IPS-NIHi7 (cell line): ENCODE data around the gene THRB.
A peak's percentile ranks its signal among the peaks of the same experiment; 100 is the strongest.

ENCODE experiments used
- DNase-seq: peaks from one replicate; pipeline ENCODE4 v3.0.0; 2012; ENCODE audit warnings: mixed read lengths; ENCODE audit errors: extremely low spot score

THRB gene

DNA sequence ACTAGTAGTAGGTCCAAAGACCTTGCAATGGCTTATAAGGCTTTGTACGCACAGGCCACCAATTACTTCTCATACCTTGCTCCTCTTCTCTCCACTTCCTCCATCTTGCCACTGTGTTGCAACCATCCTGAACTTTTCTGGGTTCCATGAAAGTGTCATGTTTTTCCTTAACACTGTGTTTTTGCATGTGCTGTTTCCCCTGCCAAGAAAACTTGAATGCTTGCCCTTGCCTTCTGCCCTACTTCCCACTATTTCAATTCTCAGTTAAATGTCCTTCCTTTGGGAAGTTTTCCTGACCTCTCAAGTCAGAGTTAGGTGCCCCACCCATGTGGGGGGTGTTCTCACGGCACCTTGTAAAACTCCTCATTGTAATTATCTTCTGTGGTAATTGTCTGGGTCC lies 182.8 kb downstream of the THRB start:
- no peak for DNase-seq

DNA sequence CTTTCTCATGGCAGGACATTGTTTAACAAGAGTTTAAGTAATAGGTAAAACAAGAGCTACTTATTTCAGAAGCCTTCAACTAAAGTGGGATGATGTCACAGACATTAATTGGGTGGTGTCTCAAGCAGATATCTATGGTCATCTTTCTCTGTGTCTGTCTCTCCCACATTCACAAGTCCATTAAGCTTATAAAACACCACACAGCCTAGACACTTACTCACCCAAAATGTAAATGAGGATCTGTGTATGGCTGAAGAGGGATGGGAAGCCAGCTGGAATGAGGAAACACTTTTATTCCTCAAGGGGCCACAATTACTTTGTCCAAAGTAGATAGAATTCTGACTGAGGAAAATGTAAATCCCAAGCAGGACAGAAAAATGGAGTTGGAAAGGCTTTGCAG lies 183.8 kb downstream of the THRB start:
- DNase-seq: no peak

DNA sequence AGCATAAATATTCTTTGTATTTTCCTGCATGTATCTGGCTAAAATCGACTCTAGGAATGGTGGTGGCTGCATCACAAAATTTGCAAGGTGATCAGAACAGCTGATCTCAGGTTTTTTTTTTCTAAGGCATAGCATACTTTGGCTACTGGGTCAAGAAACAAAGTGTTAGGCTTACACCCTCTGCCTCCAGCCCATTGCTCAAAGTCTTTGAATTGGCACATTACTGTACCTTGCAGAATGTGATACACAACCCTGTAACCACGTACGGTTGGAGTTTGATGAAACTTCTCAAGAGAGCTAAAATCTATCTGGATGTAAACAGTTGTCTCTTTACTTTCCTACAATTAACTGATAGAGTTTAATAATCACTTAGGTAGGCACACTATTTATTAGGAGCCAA lies 188.1 kb downstream of the THRB start:
- DNase-seq: no peak

DNA sequence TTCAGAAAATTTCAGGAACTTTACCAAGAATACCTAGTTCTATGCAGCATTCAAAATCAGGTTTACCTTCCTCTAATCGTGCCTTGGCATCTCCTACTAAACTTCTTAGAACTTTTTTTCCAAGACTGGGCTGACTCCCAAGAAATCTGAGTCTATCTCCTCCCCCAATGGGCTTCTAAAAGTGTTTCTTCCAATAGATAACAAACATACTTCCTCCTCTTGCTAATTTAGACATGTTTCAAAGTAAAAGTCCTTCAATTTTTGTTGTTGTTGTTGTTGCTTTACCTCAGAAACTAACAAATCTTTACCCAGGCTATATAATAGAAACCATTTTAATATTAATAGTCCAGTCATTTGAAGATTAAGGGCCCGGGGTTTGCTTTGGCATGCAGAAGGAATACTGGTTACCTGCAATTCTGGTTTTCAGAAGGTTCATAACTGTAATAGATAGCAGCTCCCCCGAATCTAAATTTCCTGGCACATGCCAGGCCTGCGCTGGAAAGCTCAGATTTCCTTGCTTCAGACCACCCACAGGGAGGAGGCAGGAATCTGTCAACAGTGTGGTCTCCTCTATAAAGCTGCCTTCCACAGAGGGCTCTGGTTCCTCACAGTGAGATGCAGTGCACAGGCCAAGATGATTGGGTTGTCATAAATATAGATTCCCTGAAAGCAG lies 188.7 kb downstream of the THRB start:
- peak; percentile 68 for DNase-seq

DNA sequence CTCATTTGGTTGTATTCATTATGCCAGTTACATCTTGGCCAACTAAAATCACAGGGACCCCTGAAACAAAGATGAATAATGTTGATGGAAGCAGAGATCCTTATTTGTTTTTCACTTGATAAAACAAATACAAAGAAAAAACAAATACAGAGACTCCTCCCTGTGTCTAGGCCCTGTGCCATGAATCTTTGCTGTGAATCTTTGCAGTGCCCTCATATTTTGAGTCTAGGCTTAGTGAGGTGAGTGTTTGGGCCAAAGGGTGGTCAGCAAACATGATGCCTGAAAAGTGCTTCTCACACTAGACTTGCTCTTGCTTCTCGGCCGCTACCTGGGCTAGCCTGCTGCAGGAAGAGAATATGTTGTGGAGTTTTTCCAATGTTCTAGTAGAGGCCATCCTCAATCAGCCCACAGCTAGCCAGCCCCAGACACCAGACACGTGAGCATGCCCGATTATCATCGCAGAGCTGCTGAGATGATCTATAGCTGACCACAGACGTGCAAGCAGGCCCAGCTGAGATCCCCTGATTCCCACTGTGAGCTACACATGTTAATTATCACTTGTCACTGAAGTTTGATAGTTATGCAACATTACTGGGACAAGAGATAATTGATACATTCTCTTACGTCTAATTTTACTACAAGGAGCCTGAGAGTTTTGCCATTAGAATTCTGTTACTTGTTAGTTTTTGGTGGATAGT lies 191.4 kb downstream of the THRB start:
- DNase-seq: no peak

DNA sequence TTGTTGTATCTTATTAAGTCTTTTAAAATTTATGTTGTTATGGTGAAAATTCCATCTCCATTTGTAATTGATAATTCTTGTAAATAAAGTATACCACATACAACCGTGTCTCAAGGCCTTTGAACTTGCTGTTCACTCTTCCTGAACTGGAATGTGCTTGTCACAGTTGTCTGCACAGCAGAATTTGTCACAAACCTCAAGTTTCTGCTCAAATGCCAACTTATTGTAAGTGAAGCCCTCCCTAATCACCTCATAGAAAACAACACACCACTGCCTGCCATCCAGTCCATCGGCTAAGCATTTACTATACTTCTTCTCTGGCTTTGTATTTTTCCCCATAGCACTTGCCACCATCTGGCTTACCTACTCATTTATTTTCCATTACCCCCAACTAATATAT lies 192.3 kb downstream of the THRB start:
- no peak for DNase-seq

DNA sequence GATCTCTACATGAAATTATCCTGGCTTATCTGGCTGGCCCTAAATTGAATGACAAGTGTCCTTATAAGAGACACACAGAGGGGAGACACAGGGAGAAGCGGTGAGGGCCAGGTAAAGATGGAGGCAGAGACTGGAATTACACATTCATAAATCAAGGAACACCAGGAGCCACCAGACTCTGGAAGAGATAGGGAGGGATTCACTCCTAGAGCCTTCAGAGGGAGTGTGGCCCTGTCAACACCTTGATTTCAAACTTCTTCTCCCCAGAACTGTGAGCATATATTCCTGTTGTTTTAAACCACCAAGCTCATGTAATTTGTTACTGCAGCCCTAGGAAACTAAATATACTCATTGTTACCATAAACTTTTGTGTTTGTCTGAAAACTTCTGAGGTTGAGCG lies 193.7 kb downstream of the THRB start:
- no peak for DNase-seq

DNA sequence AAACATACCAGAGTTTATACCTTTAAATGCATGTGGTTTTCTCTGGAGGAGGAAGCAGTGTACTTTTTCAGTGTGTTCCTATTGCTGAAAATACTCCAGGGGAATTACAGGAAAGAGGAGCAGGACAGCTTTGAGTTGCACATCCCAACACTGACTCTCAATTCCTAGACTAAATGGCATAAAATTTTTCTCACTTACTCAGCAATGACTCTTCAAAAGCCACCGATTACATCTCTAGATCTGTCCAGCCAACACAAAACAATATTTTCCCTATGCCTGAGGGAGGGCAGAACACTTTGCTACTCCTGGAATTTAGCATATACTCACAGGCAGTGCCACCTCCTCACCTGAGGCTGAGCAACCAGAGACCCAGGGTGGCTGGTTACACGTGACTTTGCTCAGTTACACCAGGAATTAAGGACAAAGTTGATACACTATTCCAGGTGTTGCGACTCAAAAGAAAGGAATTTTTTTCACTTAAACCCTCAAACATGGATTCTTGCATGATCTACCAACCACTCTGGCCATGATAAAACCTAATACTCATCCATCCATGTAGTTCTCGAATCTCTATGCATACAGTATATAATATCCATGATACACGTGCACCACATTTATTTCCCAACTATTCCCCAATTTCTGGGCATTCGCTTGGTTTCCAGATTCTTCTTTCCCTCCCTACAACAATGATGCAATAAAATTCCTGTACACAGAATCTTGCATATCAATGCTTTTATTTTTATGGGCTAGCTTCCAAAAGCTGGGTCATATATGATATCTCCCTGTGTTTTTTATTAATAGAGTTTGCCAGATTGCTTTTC lies 194.6 kb downstream of the THRB start:
- DNase-seq: no peak

DNA sequence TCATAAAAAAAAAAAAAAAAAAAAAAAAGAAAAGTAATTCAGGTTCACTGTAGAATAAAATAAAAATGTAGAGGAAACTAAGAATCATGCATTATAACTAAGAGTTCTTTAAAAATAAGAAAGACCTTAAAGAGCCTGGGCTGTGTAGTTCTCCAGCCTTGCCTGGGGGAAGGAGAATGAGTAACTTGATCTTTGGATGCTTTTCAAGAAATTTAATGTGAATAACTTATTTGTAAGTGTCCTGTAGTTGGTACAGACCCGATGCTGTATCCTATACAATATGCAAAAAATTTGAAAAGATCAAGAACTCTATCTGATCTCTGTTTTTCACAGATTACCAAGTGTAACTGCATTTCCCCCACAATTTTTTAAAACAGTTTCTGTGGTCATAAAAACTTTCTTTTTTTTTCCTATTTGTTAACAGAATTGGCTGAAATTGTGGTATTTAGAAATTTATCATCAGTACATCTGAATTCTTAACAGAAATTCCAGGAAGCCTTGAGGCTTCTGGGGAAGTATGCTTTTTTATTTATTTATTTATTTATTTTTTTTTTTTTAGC lies 195.3 kb downstream of the THRB start:
- no peak for DNase-seq

DNA sequence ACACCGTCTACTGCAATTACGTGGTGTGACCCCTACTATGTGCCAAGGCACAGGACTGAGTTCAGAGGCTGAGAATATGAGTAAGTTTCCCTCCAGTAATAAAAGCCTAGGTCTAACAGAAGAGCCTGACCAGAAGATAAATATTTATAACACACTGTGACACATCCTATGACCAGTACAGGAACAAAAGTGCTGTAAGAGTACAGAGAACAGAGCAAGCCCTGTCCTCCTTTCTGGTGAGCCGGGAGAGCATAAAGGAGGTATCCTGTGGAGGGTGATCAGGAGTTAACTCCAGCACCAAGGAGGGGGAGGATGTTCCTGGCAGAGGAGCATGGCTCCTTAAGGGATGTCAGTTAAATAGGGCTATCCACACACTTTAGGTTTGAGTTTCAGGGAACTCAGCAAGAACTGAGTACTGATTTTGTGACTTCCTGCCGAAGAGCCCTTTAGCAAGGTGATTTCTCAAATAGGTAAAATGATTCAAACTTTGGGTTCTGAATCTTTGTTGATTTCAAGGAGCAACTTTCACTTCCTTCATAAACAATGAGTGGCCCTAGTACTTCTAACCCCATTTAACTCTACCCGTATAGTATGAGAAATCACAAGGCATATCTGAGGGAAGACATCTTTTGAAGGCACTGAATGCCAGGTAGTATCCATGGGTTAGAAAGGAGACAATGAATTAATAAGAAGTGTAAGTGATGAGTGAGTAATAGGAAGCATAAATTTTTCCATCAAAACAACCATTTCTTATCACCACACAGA lies 198.0 kb downstream of the THRB start:
- peak; percentile 32 for DNase-seq

DNA sequence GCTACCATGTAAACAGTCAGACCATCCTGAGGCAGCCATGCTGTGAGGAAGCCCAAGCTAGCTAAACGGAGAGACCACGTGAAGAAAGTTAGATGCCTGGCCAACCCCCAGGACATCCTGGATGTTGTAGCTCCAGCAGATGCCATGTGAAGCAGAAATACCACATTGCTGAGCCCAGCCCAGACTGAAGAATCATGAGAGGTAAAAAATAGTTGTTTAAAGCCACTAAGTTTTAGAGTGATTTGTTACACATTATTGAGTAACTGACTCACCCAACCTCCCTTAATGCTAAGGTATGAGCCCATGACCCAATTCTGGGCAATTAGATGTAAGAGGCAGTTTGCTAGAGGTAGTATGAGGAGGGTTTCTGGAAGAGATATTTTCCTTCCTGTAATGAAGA lies 200.5 kb downstream of the THRB start:
- no peak for DNase-seq

DNA sequence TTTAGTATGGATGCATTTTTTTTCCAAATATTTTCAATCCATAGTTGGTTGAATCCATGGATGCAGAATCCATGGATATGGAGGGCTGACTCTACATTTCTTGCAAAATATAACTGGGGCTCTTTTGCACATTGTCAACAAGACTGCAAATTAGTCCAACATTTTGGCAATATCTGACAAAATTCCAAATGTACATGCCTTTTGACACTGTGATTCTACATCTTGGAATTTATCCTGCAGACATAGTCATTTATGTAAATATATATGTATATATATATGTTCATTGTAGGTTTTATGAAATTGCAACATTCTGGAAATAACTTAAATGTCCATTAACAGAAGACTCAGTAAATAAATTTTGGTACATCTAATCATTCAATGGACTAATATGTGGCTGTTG lies 203.0 kb downstream of the THRB start:
- no peak for DNase-seq

DNA sequence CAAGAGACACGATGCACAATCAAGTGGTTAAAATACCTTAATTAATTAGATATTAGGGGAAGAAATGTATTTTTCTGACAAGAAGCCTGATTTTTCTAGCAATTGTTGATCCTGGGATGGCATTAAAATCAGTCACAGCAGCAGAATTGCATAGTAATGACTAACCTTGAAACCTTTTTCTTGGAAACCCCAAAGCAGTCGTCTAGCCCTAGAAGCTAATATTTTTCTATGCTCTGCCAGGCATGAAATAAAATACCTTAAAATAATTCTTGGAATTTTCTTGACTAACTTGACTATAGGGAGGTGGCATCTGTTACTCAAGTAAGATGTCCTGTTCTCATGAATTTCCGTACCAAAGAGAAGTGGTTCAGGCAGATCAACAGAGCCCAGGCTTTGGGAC lies 204.1 kb downstream of the THRB start:
- DNase-seq: no peak

DNA sequence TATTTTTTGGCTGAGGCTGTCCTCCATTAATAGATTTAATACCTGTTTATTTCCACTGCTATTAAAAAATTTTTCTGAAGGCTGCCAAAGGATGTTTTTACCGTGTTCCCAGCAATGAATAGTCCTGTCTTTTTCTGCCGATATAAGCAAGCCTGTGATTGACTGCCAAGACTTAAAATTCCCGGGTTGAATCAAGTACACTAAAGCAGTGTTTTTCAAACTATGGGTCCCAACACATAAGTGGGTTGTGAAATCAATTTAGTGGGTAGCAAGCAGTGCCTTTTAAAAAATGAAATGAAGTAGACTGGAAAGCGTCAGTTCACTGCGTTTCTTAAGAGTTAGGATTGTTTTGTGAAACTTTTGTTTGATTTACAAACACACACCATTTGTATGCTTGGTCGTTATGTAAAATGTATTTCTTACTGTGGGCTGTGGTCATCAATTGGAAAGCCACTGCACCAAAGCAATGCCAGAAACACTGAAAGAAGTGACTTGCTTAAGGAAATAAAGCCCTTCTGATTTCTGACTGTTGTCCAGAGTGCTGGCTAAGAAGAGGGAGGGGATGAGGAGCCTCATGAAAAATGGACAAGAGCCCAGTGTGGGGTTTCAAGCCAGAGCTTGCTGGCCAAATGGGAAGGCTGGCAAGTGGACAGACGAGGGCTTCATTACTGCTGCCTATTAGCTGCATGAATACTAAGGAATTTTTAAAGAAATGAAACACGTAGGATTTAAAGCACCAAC lies 206.0 kb downstream of the THRB start:
- DNase-seq: no peak

DNA sequence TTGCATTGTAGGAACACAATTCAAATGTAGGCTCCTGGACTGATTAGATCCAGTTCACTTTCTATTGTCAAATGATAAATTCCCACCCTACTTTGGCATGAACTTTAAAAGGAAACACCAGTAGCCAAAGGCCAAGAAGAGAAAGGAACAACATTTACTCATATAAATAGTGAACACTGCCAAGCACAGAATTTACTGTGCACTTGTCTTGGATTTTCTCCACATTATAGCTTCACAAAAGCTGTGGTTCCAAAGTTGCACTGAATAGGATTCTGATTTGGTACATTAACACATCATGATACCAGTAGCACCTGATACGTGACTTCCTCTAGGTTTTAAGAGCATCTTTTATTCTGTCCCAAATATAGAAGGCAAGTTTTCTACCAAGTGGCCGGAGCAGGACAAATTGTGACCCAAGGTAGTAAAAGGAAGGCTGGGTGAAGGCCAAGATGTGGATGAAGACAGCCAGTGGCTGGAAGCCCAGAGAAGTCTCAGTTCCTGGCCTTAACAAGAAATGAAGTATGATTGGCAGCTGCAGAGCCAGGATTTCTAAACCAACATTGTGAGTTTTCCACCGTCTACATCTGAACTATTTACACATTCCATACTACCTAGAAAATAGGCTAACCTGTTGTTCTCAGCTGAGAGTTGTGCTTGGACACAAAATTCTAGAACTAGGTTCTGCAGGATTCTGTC lies 206.7 kb downstream of the THRB start:
- DNase-seq: no peak

DNA sequence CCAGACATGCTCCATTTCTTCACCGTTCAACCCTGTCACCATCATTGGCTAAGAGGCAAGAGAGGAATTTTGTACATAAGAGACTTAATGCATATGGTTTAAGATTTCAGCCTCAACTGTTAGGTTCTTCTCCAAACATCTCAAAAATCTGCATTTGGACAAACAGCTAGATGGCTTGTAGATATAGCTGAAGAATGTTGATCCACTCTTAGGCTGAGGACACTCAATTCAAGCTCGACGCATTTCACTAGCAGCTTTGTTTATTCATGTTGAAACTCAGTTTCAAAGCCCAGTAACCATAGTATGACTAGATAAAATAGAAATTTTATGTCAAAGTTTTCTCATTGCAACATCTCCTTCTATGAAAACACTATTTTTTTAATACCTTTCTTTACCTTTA lies 208.2 kb downstream of the THRB start:
- no peak for DNase-seq

DNA sequence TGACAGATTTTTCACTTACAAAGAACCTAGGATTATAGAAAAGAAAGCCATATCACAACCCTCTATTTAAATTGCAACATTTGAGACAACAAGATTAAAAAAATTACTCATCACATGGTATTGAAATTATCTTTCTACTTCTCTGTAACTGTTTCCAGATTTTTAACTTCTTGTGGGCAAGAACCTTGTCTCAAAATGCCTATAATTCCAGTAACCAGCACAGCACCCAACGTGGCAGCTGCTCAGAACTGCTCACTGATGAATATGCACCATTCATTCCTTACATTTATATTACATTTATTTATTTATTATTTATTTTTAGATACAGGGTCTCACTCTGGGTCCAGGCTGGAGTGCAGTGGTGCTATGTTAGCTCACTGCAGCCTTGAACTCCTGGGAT lies 216.1 kb downstream of the THRB start:
- no peak for DNase-seq

DNA sequence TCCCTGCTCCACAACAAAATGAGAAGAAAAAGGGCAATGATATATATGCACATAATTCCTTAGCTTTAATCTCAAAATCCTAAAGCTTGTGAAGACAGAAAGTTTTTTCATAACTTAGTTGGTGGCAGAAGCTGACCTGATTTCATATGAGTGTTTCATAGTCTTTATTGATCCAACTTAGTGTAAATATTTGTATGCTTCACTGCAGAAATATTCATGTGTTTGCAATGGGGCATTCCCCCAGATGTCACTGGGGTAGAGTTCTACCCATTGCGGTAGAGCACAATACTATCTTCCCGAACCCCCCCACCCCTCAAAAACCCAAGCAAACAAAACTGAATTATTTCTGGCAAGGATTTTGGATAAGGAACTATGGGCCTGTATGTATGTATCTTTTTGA lies 221.2 kb downstream of the THRB start:
- no peak for DNase-seq

DNA sequence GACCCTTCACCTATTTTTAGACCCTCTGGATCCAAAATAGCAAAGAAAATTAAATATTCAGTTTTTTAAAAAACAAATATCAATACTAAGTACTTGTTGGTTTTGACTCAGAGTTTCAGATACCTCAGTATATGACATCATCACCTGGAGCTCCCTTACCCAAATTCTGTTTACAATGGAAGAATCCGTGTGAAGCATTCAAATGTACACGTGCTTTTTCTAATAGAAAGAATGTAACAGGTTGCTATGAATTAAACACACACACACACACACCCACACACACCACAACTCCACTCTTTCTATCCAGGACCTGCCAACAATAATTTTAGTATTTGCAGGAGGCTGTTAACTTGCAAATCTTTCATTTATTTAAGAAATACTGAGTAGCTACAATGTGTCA lies 221.8 kb downstream of the THRB start:
- DNase-seq: no peak

DNA sequence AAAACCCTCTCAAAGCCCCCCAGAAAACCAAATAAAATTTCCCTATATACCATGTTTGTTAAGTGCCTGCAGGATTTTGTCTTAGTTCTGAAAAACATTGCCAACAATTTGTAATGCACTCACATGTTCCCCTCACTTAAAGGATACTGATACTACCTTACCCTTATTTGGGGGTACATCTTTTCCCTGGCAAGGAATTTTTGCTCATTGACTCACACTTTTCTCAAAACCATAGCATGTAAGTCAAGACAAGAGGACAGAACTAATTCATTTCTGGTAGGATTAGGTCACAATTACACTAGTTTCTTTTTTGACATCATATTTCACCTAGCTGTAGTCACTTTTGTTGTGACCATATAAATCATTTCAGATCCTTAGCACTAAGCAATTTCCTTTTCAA lies 222.2 kb downstream of the THRB start:
- no peak for DNase-seq

DNA sequence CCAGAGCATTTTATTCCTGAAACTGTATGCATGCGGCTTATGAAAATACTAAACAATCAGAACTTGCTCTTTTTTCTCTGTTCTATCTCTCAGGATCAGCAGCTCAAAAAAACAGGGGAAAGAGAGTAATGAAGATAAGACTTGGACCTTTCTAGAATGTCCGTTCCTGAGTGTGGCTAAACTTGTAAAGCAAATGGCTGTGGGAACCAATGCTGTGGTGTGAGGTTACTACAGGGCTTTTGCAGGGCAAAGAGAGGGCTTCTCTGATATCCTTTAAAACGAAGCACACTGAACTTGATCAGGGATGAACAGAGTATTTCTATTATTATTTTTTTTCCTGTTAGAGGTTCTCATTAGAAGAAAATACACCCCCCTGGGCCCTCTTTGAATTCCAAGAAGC lies 223.4 kb downstream of the THRB start:
- DNase-seq: no peak
